AG04449 (cell line): ENCODE results near the gene MEST.
A peak's percentile ranks its signal among the peaks of the same experiment; 100 is the strongest.
"Not testable (repeated sequence)": the region's sequence is repeated elsewhere in the genome, so short reads cannot be mapped to it uniquely, and the experiment has no call there.

Experiments
- CTCF ChIA-PET: fragments of 350-600 bp; formaldehyde crosslinking; extraction: SDS; loops from one replicate; lab custom pipeline; 2021; ENCODE audit warnings: antibody characterized with exemption; lab: Yijun Ruan, JAX
- POLR2A ChIA-PET: fragments of 400-600, 350-600 bp; formaldehyde crosslinking; extraction: SDS; loops from one replicate; lab custom pipeline; 2020; ENCODE audit warnings: antibody characterized with exemption, inconsistent platforms; lab: Yijun Ruan, JAX
- DNase-seq: peaks from one replicate; pipeline ENCODE4 v3.0.0-alpha.2; 2010; ENCODE audit warnings: low read depth, low spot score
- H3K4me3 ChIP-seq: 2 replicates; pipeline ENCODE4 v1.5.1; 2011; ENCODE audit warnings: low read depth, mild to moderate bottlenecking, control low read depth, low read length
- CTCF ChIP-seq: IDR thresholded peaks from one replicate; pipeline ENCODE4 v1.5.1; 2011; ENCODE audit warnings: mild to moderate bottlenecking, moderate library complexity, low read length, control low read depth, inconsistent platforms; ENCODE audit not compliant: insufficient read depth; ENCODE audit errors: missing control alignments

The MEST gene

GRCh38 chr7:130491841-130492522, at the start of gene MEST:
MEST (plus strand) TSS chr7:130492085; CDS start chr7:130492314, 229 bp downstream.
- peak within 1 kb of the TSS; percentile 72 for H3K4me3 ChIP-seq
- ChIA-PET POLR2A (interaction anchor here (1.0 to 1.2 kb wide), 3 partner anchors 13 to 199 kb away, joined by 3 to 4 read pairs (median 3); partner anchors contain the start of gene CPA4), CTCF (interaction anchor here (0.6 to 1.2 kb wide), 5 partner anchors 159 to 421 kb away, joined by 3 read pairs; partner anchors contain the start of gene TMEM209)
- no peak for TF ChIP-seq CTCF
- DNase-seq: no peak

GRCh38 chr7:130442601-130443000, 49.3 kb upstream of the MEST start:
- ChIA-PET POLR2A (no interaction called here), CTCF (no interaction called here)
- H3K4me3 ChIP-seq: no peak overlapping the region
- no peak for DNase-seq
- no peak for TF ChIP-seq CTCF

- POLR2A ChIA-PET: no interaction called here
- no peak for TF ChIP-seq CTCF
- no peak for DNase-seq
- CTCF ChIA-PET: no interaction called here
- H3K4me3 ChIP-seq: no peak overlapping the region
Observed at GRCh38 chr7:130444234-130444633, 47.7 kb upstream of the MEST start.

GRCh38 chr7:130444751-130445407, 47.0 kb upstream of the MEST start:
- TF ChIP-seq CTCF: no peak
- no peak for DNase-seq
- CTCF ChIA-PET: no interaction called here
- POLR2A ChIA-PET: no interaction called here
- H3K4me3 ChIP-seq: no peak overlapping the region

- no peak for DNase-seq
- POLR2A ChIA-PET: no interaction called here
- no peak for TF ChIP-seq CTCF
- H3K4me3 ChIP-seq: no peak overlapping the region
- CTCF ChIA-PET: no interaction called here
Observed at GRCh38 chr7:130446259-130446658, 45.6 kb upstream of the MEST start.

GRCh38 chr7:130451344-130451743, 40.5 kb upstream of the MEST start:
- POLR2A ChIA-PET, CTCF ChIA-PET, DNase-seq, H3K4me3 ChIP-seq: not testable (repeated sequence)
